ENCODE data around the gene HTR4.

The HTR4 gene

DNA sequence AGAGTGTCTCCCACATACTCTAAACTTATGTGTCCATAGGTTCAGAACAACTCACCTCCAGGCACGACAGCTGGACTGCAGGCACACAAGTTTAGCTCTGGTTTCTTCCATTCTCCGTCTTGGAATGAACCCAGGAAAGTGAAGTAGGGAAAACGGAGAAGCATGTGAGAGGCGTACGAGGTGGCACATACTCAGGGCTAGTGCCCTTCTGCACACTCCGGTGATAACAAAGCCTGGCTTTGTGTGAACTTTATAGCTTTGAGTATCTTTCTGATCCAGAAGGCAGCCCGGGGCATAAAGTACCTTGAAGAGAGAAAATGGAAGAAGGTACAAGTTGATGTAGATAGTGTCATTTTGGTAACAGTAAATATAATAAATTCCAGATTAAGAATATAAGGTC is 11.1 kb upstream of the HTR4 start:
- DNase-seq (ENCODE audit: low read depth in 2 of 2) = no peak

DNA sequence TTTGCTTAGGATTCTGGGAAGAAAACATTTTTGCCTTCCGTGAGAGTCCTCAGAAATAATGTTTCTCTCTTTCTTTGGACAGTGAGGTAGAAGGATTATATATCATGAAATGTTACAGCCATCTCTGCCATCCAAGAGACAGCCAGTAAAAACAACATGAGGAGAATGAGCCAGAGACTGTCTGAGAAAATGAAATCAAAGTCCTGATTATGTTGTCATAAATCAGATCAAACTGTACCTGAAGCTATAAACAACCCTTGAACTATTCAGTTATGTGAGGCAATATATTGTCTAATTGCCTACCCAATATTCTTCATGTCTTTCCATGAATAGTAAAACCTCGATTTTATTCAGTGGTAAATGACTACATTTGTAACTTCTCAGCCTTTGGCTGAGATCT is 9.2 kb upstream of the HTR4 start:
- DNase-seq (ENCODE audit: low read depth in 2 of 2) = no peak

DNA sequence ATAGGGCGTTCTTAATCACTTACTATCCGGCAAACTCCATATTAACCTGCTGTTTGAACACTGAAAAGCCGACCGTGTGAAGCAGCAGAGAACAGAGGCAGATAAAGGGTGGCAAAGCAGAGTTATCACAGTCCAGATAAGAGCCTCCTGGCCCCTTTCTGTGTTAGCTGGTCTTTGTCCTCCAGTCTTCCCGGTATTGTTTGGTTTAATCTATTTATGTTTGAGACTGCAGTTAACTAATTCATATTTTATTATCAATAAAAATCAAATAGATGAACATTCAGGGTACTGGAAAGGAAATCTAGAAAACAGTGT is 6.0 kb upstream of the HTR4 start:
- no peak for DNase-seq (ENCODE audit: low read depth in 2 of 2)

DNA sequence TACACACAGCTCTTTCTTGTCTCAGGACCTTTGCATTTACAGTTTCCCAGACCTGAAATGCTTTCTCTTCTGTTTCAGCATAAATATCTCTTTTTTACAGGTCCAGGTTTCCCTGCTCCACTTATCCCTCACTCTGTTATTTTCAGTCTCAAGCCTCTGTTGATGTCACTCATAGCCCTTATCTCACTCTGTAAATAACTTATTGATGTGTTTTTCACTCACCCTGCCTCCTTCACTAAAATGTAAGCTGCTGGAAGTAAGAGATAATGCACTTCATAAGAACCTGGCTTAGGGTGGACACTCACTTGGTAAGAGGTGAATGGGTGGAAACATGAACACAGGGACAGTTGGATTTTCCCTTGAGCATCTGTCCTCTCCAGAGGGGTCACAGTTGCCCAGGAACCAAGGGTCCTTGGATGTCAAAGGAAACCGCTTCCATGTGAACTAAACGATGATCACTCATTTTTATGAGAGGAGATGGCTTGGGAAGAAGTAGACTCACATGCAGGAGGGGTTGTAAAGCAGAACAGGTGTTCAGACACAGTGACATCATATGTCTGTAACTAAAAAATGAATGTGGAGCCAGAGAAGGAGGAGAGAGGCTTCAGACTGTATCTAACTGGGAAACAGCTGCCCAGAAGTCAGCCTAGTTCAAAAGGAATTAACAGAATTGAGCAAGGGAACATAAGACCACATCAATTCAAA is 5.5 kb upstream of the HTR4 start:
- DNase-seq (ENCODE audit: low read depth in 2 of 2) = no peak

DNA sequence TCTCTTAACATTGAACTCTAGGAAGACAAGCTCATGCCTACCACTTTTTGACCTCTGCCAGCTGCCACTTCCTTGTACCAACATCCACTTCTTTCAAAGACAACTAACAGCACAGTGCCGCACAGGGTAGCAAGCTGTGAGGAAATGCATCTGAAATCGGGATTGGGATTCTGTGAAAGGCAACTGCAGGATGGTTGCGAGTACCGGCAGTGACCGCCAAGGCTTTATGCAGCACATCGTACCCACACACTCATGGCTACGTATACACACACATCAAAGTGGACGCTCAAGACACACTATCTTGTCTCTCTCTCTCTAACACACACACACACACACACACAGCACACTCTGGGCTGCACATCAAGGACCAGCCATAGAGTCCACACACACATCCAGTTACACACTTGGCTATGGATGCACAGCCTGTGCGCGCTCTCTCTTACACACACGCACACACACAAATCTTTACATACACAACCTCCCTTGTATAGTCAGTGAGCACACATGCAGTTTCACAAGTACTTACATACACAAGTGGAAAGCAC is 964 bp downstream of the HTR4 start:
- DNase-seq (ENCODE audit: low read depth in 2 of 2) = no peak

DNA sequence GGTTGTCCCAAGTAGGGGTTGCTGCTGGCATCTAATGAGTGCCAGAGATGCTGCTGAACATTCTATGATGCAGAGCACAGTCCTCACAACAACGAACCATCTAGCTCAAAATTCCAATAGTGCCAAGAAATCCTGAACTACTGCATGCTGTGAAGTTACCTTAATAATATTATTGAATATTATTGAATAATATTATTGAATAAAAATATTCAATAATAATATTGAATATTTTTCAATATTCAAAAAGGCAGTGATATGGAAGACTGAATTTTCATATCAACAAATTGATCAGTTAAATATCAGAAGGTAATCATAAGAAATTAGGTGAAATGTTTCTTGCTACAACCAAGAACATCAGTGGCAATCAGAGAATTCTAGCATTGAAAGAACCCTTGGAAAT is 2.8 kb downstream of the HTR4 start:
- DNase-seq (ENCODE audit: low read depth in 2 of 2) = no peak

DNA sequence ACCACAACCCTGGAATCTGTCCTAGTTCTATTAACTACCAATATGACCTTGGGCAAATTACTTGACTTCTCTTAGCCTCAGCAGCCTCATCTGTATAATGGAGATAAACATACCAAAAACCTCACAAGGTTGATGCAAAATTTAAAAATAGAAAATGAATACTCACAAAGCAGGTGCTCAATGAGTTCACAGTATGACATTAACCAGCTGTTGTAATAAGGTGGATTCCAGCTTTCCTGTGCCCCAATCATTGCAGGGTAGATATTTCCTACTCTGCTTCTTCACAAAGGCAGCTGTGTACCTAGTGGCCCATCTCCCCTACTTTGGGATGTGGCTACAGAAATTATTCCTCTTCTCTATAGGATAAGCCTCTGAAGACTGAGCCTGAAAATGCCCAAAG is 8.8 kb downstream of the HTR4 start:
- DNase-seq (ENCODE audit: low read depth in 2 of 2) = no peak

DNA sequence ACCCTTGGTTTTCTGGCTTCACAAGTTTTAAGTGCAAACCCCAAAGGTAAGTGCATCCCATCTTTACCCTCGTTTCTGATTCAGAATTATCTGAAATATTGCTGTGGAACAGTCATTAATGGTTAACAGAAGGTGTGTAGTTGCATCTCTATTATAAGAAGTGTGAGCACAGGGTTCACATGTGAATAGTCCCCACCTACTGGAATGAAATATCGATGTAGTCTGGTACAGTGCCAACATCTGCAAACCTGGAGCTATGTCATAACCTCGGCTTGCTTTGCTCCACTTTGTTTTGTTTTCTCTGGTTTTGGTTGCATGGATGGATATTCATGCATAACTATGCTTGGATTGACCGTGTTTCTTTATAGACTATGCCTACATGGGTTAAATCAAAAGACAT is 12.6 kb downstream of the HTR4 start:
- no peak for DNase-seq (ENCODE audit: low read depth in 2 of 2)

DNA sequence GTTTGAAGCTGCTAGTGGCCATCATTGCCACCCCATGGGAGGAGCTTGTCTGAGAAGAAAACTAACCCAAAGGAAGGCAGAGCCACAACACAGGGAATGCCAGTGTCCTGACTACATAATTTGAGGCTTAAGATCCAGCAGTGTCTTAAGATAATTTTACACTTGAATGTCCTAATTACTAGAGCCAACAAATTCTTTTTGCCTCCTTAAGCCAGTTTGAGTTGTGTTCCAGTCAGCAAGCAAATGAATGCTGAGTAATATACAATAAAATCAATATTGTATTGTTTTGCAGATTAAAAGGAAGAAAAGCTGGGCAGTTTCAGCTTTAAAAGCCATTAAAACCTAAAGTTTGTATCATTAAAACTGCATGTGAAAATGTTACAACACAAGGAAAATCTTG is 13.9 kb downstream of the HTR4 start:
- DNase-seq (ENCODE audit: low read depth in 2 of 2) = no peak

DNA sequence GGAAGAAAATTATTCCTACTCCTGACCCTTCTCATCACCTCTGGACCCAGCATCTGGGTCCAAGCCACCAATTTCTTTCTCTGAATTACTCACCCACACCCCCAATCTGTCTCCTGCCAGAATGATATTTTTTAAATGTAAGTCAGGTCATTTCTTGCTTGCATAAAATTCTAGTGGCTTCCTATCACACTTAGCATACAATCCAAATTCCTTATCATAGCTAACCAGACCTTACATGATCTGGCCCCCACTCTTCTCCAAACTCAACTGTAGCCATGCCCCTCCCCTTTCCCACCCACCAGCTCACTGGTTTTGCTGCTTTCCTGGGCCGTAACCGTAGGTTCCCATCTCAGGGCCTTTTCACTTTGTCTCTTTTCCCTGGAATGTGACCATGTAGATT is 15.2 kb downstream of the HTR4 start:
- DNase-seq (ENCODE audit: low read depth in 2 of 2) = no peak

DNA sequence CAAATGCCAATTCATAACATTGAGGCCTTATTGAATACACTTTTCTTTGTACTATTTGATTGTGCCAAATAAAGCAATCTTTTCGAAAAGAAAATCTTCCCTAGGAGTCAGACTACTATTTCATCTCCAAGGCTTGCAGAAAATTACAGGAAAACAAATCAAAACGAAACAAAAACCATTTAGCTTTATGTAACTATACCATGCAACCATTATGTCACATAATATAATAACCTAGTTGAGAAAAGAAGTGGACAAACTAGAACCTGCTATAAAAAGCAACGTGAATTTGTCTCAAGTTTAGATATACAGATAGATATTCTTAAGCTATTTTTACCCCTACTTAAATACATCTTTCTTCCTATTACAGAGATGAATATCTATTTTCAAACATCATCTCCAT is 18.0 kb downstream of the HTR4 start:
- no peak for DNase-seq (ENCODE audit: low read depth in 2 of 2)

DNA sequence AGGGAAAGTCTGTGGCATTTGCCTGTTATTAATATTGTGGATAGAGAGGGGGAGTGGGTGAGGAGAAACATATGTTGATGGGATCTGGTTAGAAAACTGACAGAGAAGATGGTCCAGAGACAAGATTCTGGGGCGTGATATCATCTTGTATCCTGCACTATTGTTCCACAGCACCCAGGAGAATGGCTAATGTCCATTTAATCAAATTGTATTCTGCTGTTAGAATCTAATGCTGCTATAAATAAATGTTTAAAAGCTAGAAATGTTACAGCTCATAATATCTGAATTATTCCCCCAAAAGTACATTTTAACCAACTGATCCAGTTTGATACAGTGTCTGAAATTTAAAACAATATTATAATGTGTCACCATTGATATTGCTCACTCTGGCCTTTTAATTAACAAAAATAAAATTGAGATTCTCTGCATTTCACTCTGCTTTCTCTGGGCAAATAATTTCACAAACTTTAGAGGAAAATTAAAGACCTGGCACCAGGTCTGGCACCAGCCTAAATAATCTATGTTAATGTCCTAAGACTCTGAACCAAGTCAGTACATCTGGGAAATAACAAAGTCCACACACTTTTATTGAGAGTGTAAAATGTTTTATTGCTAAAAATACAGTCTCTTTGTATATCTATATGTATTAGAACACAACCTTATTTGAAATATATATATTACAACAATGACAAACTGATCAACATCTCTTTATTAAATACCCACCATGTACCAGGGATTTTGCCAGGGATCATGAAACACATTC is 18.8 kb downstream of the HTR4 start:
- no peak for DNase-seq (ENCODE audit: low read depth in 2 of 2)

DNA sequence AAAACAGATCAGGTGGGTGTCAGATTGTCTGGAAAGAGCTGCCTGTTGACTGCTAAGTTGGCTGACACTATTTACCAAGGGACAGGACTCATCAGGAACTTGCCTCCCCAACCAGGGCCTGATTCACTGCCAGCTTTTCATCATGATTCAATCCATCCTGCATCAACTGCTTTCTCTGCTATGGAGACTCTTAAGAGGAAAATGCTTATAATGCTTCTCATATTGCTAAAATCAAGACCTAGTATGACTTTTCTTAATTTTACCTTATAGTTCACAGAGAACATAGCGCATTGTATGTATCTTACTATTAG is 21.3 kb downstream of the HTR4 start:
- DNase-seq (ENCODE audit: low read depth in 2 of 2) = no peak

DNA sequence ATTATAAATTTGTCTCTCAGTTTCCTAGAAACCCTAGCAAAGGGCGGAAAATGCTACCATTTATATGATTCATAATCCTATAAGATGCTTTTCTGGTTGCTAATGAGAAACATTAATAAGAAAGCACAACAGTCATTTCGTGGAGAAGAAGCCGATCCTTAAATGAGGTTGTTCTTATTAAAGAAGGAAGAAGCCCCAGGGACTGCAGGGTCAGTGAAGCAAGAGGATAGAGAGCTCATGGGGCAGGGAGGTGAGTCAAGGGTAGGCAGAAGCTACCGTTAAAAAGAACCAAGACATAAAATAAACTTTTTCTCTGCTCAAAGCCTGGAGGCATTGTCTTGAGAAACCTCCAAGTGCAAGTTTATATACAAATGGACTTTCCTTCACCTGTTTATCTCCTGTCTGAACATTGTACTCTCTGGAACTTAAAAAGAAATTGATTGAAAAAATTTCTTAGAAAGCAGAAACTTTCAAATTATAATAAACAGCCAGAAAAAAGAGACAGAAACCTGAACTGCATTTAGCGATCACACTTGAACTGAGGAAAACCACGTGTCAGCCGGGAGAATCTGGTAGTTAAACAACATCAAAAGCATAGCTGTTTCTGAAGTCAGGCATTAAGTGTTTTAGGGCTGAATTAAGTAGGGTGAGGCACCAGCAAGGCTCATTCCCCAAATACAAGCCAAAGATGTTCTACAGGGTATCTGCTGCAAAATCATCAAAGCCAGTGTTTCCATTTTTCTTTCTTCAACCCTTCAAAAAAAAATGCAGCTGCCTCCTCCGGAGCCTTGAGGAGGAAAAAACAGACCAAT is 21.9 kb downstream of the HTR4 start:
- no peak for DNase-seq (ENCODE audit: low read depth in 2 of 2)

DNA sequence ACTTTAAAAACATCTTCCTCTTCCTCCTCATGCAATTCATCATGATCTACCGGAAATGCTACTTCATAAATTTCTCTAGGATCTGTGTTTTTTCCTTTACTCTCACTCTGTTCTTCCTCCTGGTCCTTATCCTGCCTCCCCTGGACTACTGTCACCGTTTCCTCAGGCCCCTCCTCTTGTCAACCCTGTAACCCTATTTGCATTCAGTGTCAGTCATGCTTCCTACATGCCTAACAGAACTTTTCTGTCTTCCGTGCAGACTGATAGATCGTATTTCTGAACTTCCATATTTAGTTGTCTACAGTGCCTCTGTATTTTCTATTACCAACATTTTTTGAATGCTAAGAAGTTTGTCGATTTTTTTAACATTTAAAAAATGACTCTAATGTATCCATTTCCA is 27.3 kb downstream of the HTR4 start:
- DNase-seq (ENCODE audit: low read depth in 2 of 2) = no peak

DNA sequence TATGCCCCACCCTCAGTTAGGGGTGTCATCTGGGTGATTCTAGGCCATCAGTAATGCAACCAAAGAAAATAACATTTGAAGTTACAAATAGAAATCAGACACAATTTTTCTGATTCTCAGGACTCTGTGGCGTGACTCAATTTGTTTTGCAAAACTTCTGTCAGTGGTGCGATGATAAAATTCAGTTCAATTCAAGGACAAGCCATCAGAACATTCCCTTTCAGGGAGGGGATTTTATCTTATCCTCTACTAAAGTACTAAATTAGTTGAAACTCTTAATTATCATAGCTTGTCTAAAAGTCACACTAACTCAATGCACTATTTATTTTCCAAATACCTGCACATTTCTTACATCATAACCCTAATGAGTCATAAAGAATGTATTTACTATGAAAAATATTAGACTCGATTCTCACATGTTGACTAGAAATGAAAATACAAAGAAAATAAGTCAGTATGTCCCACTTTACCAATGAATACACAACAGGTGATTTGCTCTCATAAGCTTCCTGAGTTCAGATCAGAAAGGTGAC is 28.2 kb downstream of the HTR4 start:
- DNase-seq (ENCODE audit: low read depth in 2 of 2) = no peak

DNA sequence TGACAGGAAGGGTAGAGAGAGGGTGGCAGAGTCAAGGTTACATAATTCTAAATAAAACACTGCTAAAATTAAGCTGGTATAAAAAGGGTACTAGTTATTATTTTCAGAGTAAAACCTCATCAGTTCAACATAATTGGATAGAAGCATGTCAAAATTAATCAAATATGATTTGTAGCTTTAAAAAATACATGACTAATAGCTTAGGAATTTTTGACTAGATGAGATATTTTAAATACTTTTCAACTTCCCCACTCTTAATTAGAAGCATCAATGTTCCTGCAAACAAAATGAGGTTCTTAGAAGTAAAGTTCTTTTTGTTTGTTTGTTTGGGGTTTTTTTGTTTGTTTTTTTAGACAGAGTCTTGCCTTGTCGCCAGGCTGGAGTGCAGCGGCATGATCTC is 29.1 kb downstream of the HTR4 start:
- DNase-seq (ENCODE audit: low read depth in 2 of 2) = no peak

DNA sequence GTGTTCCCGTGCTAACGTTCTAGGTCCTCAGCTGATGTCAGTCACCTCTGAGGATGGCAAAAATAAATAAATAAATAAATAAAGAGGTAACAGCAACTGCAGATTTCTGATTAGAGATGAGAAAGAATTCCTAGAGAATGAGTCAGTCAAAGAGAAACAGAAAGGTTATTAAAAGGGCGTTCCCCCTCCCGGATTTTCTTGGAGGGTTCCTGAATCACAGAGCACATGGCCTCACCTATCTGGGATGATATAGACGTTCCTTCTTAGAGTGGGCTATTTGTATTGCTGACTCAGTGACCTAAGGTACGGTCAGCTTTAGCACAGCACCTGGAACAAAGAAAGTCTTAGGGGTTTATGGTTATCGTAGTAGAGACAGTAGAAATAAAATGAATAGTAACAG is 30.6 kb downstream of the HTR4 start:
- DNase-seq (ENCODE audit: low read depth in 2 of 2) = no peak

DNA sequence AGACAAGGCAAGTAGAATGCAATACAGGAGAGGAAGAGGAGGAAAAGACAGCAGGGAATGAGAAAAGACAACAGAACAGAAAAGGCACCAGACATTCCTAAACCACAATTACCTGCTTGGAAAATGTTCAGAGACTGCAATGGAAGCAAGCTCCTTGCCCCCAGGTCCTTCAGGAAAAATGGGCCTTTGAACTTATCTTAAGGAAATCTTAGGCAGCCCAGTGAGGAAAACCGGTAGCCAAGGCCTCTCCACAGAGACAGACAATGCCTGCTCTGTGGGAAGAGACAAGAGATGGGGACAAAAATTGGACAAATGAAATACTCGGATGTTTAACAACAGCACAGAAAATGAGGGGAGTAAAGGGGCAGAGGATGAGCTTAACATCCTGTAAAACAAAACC is 31.2 kb downstream of the HTR4 start:
- DNase-seq (ENCODE audit: low read depth in 2 of 2) = no peak

DNA sequence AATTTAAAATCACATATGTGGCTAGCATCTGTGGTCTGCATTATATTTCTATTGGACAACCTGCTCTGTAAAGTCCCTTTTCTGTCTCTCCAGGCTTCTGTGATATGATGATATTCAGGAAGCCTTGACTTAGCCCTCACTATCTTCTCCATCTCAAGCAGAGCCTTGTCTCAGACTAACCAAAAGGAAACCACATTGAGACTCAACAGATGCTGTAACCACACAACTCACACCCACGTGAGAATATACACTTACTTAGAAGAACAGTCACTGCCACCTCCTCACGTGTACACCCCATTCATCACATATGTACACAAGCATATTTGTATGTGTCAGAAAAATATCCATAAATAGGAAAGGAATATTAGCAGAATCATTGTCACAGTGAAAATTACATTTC is 33.6 kb downstream of the HTR4 start:
- peak in 1 of 2 donors; percentile 9 for DNase-seq (ENCODE audit: low read depth in 2 of 2)

DNA sequence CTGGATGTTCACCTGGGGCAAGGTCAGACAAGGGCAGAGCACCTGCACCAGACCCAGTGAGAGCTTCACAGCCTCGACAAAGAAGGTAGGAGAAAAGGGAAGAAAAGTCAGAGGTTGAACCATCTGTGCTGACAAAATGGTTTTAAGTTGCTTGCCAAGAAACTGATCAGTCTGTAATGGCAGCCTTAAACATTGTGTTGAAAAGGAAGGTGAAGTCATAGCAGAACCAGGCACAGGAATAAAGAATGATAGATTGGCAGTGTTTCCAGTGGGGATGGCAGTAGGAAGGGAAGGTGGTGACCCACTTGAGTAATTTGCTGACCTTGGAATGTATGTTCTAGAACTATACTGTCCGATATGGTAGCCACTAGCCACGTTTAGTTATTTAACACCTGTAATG is 34.2 kb downstream of the HTR4 start:
- DNase-seq (ENCODE audit: low read depth in 2 of 2) = no peak

DNA sequence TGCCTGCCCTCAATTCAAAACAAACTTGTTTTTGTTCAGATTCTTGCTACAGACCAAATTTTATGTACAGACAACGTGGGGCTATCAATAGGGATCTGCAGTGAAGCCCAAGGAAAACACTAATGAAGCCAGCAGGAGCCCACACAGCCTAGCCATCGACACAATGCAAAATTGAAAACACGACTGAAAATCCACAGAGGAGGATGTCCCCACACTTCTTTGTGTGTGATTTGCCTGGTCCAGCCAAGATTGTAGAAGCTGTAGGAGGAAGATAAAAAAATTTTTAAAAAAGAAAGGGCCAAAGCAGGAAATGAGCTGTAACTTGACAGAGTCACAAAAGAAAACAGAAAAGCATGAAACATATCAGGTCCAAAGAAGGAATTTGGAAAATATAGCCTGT is 34.8 kb downstream of the HTR4 start:
- no peak for DNase-seq (ENCODE audit: low read depth in 2 of 2)
